HCT116 (cell line): ENCODE data around the gene PAGR1.

Experiments used
- EZH2 ChIP-seq: fragments of 200-600 bp; sonication (generic); IDR thresholded peaks from 2 replicates; pipeline ENCODE4 v1.6.1; 2017; ENCODE audit warnings: antibody characterized with exemption, mixed run types
- EZH2phosphoT487 ChIP-seq: fragments of 200-600 bp; IDR thresholded peaks from 2 replicates; pipeline ENCODE4 v1.6.1; 2018; ENCODE audit warnings: antibody characterized with exemption, borderline replicate concordance
- POLR2A ChIP-seq: IDR thresholded peaks from 2 replicates; pipeline ENCODE4 v1.7.0; 2011; ENCODE audit warnings: borderline replicate concordance; ENCODE audit not compliant: insufficient read depth, insufficient read length; ENCODE audit errors: extremely low read depth
- POLR2AphosphoS5 ChIP-seq: IDR thresholded peaks from 2 replicates; pipeline ENCODE4 v1.6.1; 2011; ENCODE audit warnings: mild to moderate bottlenecking, low read depth, low read length, moderate library complexity
- SP1 ChIP-seq: IDR thresholded peaks from 2 replicates; pipeline ENCODE4 v1.6.1; 2012; ENCODE audit warnings: low read depth
- SRF ChIP-seq: IDR thresholded peaks from 2 replicates; pipeline ENCODE4 v1.6.1; 2012; ENCODE audit warnings: low read depth
- YY1 ChIP-seq: IDR thresholded peaks from 2 replicates; pipeline ENCODE4 v1.6.1; 2011; ENCODE audit warnings: low read length, low read depth, moderate library complexity, mild to moderate bottlenecking; ENCODE audit not compliant: insufficient replicate concordance; ENCODE audit errors: extremely low read depth
- TF ChIP-seq, protein P1 (sequence below), 3 experiments: fragments of 200-600 bp in 1 of 3; sonication (generic) in 1 of 3; IDR thresholded peaks in 2 of 3; conservative IDR thresholded peaks in 1 of 3; 2 replicates each; pipeline ENCODE4 v1.5.1; 2012 to 2017; ENCODE audit warnings: low read depth in 2 of 3, low read length in 2 of 3, antibody characterized with exemption in 1 of 3, borderline replicate concordance in 1 of 3, control low read depth in 1 of 3, mild to moderate bottlenecking in 1 of 3, mixed read lengths in 1 of 3, mixed run types in 1 of 3, moderate library complexity in 1 of 3; ENCODE audit not compliant: insufficient read depth in 1 of 3
- TF ChIP-seq, protein P2 (sequence below): IDR thresholded peaks from 2 replicates; pipeline ENCODE4 v1.6.1; 2012
- TF ChIP-seq, protein P3 (sequence below): IDR thresholded peaks from 2 replicates; pipeline ENCODE4 v1.6.1; 2011; ENCODE audit warnings: mild to moderate bottlenecking, low read length, moderate library complexity; ENCODE audit not compliant: insufficient replicate concordance; ENCODE audit errors: extremely low read depth

DNA sequence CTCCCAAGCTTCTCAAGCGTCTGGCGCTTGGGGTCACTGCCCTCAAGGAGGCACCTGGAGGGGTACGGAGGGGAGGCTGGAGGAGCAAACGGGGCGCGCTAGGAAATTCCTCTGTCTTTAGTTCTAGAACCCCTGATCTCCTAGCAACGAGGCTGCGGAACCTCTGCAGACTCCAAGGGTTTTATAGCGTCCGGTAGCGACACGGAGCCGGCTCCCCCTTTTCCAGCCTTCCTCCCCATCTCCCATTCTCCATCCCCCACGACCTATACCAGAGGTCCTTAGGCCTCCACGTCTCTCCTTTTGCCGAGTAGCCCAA lies 47.7 kb downstream of the PAGR1 start:
- TF ChIP-seq YY1 (no peak), POLR2AphosphoS5 (no peak), POLR2A (no peak), EZH2phosphoT487 (no peak), SP1 (no peak), SRF (no peak), EZH2 (no peak)
- TF ChIP-seq, protein P1, sequence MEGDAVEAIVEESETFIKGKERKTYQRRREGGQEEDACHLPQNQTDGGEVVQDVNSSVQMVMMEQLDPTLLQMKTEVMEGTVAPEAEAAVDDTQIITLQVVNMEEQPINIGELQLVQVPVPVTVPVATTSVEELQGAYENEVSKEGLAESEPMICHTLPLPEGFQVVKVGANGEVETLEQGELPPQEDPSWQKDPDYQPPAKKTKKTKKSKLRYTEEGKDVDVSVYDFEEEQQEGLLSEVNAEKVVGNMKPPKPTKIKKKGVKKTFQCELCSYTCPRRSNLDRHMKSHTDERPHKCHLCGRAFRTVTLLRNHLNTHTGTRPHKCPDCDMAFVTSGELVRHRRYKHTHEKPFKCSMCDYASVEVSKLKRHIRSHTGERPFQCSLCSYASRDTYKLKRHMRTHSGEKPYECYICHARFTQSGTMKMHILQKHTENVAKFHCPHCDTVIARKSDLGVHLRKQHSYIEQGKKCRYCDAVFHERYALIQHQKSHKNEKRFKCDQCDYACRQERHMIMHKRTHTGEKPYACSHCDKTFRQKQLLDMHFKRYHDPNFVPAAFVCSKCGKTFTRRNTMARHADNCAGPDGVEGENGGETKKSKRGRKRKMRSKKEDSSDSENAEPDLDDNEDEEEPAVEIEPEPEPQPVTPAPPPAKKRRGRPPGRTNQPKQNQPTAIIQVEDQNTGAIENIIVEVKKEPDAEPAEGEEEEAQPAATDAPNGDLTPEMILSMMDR (IDR thresholded peaks at IDR 0.05 in 2 of 3, conservative IDR thresholded peaks at IDR 0.05 in 1 of 3; ENCODE audit: borderline replicate concordance in 1 of 3, insufficient read depth in 1 of 3, low read depth in 2 of 3, low read length in 2 of 3), result no peak
- TF ChIP-seq, protein P2, sequence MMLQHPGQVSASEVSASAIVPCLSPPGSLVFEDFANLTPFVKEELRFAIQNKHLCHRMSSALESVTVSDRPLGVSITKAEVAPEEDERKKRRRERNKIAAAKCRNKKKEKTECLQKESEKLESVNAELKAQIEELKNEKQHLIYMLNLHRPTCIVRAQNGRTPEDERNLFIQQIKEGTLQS, result no peak
- TF ChIP-seq, protein P3, sequence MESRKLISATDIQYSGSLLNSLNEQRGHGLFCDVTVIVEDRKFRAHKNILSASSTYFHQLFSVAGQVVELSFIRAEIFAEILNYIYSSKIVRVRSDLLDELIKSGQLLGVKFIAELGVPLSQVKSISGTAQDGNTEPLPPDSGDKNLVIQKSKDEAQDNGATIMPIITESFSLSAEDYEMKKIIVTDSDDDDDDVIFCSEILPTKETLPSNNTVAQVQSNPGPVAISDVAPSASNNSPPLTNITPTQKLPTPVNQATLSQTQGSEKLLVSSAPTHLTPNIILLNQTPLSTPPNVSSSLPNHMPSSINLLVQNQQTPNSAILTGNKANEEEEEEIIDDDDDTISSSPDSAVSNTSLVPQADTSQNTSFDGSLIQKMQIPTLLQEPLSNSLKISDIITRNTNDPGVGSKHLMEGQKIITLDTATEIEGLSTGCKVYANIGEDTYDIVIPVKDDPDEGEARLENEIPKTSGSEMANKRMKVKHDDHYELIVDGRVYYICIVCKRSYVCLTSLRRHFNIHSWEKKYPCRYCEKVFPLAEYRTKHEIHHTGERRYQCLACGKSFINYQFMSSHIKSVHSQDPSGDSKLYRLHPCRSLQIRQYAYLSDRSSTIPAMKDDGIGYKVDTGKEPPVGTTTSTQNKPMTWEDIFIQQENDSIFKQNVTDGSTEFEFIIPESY, result no peak
